K562 (cell line): ENCODE measurements around the gene TESK2. TPM values are rescaled to one million over a fixed set of nuclear protein-coding genes. Genes with fewer than 3 reads are reported as not detected.
A peak's percentile ranks its signal among the peaks of the same experiment; 100 is the strongest.

ENCODE experiments used
- CBX8 ChIP-seq: fragments of 200-600 bp; sonication (generic); IDR thresholded peaks from 2 replicates; pipeline ENCODE4 v1.6.1; 2012; ENCODE audit warnings: borderline replicate concordance, mixed run types, low read depth, mild to moderate bottlenecking, moderate library complexity, mixed read lengths, low read length, control low read depth, inconsistent platforms; ENCODE audit not compliant: poor library complexity, severe bottlenecking; ENCODE audit errors: extremely low read depth
- MECOM ChIP-seq: fragments of 250-450 bp; sonication (Bioruptor Pico); IDR thresholded peaks from 2 replicates; pipeline ENCODE4 v1.8.0; 2022; ENCODE audit warnings: inconsistent platforms
- NFE2 ChIP-seq: IDR thresholded peaks from 2 replicates; pipeline ENCODE4 v1.6.1; 2014; ENCODE audit warnings: antibody characterized with exemption, low read depth
- NR2C1 ChIP-seq, 2 experiments: fragments of 450-650 bp; IDR thresholded peaks; 2 replicates each; pipeline ENCODE4 v1.6.1; 2017; ENCODE audit warnings: mild to moderate bottlenecking in 2 of 2, antibody characterized with exemption in 1 of 2, inconsistent platforms in 1 of 2, missing compliant biosample characterization in 1 of 2, missing genetic modification characterization in 1 of 2
- SP2 ChIP-seq: IDR thresholded peaks from 2 replicates; pipeline ENCODE4 v1.6.1; 2011; ENCODE audit warnings: mild to moderate bottlenecking, low read depth, low read length, moderate library complexity; ENCODE audit not compliant: poor library complexity, severe bottlenecking; ENCODE audit errors: extremely low read depth
- ZC3H4 ChIP-seq: sonication (generic); formaldehyde crosslinking; IDR thresholded peaks from 2 replicates; pipeline ENCODE4 v1.9.0; 2021; ENCODE audit warnings: missing genetic modification reagents, borderline replicate concordance
- ZEB2 ChIP-seq: fragments of 450-650 bp; IDR thresholded peaks from 2 replicates; pipeline ENCODE4 v1.6.1; 2016
- polyA plus RNA-seq, 8 experiments: library from polyadenylated mRNA; depleted of rRNA in 4 of 8; stranded (reverse) in 5 of 8; unstranded in 3 of 8; fragments of >200 nt; fragmentation: Nextera tagmentation in 2 of 8; fragmentation: Illumina TruSeq in 1 of 8; extraction: Ambion mirVana in 2 of 8; extraction: Trizol in 1 of 8; gene quantifications; 2 replicates each; pipeline versions ENCODE4 v1.2.1 to v1.2.3, GENCODE V29; 2011 to 2014; ENCODE audit warnings: inconsistent platforms in 1 of 8, missing spikeins in 1 of 8
- total RNA-seq, 7 experiments: library from RNA; depleted of rRNA in 6 of 7; stranded (reverse); fragments of >200 nt in 6 of 7; fragmentation: Illumina TruSeq in 2 of 7; extraction: Trizol in 2 of 7; gene quantifications; 2 replicates each; pipeline versions ENCODE4 v1.2.1 to v1.2.3, GENCODE V29; 2011 to 2021; ENCODE audit warnings: low replicate concordance in 1 of 7
- TF ChIP-seq, protein P1 (sequence below): sonication (generic); formaldehyde crosslinking; IDR thresholded peaks from 2 replicates; pipeline ENCODE4 v1.8.0; 2022; ENCODE audit warnings: mild to moderate bottlenecking, missing genetic modification reagents
- TF ChIP-seq, protein P2 (sequence below): fragments of 450-650 bp; IDR thresholded peaks from 2 replicates; pipeline ENCODE4 v1.6.1; 2014; ENCODE audit warnings: low read depth, mild to moderate bottlenecking, moderate library complexity, borderline replicate concordance
- TF ChIP-seq, protein P3 (sequence below): fragments of 450-650 bp; IDR thresholded peaks from 2 replicates; pipeline ENCODE4 v1.6.1; 2017; ENCODE audit warnings: mild to moderate bottlenecking, moderate library complexity
- TF ChIP-seq, protein P4 (sequence below), 2 experiments: IDR thresholded peaks in 1 of 2; conservative IDR thresholded peaks in 1 of 2; 2 replicates each; pipeline ENCODE4 v1.6.1; 2016; ENCODE audit warnings: low read depth in 2 of 2, mild to moderate bottlenecking in 1 of 2, missing compliant biosample characterization in 1 of 2, missing genetic modification characterization in 1 of 2, moderate library complexity in 1 of 2
- TF ChIP-seq, protein P5 (sequence below): conservative IDR thresholded peaks from 2 replicates; pipeline ENCODE4 v1.6.1; 2011; ENCODE audit warnings: low read depth, mild to moderate bottlenecking, low read length; ENCODE audit not compliant: control insufficient read depth

Gene TESK2
- total and polyA plus RNA-seq, 9 of the 15 experiments (the other 6 are each of a cell fraction or from before 2014, with no cell fraction given): 1.6 to 5.3 (median 3.7) TPM

DNA sequence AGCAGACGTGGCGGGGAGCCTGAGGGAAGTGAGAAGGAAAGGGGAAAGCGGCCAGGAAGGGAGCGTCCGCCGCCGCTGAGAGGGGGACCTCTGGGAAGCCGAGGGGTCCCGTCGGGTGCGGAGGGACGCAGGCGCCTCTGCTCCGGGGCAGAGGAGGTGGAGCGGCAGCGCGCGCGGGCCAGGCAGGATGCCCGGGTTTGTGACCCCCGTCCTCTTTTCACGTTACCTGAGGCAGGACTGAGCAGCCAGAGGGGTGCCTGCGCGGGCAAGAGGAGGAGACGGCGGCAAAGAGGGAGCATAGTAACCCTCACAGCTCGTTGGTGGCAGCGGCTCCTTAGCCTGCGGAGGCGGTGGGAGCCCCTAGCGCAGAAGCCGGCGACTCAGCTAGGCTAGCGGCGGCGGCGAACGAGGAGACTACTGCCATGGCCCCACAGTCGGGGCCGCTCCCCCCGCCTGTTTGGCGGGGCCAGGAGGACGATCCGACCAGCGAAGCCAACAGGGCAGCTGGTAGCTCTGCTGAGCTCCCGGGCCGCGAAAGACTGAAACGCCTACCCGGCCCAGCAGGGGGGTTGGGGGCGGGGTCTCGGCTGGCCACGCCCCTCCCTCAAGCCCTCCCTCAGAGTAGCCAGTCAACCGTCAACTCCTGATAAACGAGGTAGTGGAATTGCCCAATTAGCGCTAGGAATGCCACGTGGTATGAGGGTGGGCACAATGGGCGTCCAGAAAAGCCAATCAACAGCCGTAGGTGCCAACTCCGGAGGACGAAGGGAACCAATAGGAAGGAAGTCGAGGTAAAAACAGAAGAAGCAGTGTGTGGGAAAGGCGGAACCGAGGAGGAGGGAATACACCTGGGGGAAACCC lies at the start of gene TESK2 (continued):
- TF ChIP-seq, protein P1, sequence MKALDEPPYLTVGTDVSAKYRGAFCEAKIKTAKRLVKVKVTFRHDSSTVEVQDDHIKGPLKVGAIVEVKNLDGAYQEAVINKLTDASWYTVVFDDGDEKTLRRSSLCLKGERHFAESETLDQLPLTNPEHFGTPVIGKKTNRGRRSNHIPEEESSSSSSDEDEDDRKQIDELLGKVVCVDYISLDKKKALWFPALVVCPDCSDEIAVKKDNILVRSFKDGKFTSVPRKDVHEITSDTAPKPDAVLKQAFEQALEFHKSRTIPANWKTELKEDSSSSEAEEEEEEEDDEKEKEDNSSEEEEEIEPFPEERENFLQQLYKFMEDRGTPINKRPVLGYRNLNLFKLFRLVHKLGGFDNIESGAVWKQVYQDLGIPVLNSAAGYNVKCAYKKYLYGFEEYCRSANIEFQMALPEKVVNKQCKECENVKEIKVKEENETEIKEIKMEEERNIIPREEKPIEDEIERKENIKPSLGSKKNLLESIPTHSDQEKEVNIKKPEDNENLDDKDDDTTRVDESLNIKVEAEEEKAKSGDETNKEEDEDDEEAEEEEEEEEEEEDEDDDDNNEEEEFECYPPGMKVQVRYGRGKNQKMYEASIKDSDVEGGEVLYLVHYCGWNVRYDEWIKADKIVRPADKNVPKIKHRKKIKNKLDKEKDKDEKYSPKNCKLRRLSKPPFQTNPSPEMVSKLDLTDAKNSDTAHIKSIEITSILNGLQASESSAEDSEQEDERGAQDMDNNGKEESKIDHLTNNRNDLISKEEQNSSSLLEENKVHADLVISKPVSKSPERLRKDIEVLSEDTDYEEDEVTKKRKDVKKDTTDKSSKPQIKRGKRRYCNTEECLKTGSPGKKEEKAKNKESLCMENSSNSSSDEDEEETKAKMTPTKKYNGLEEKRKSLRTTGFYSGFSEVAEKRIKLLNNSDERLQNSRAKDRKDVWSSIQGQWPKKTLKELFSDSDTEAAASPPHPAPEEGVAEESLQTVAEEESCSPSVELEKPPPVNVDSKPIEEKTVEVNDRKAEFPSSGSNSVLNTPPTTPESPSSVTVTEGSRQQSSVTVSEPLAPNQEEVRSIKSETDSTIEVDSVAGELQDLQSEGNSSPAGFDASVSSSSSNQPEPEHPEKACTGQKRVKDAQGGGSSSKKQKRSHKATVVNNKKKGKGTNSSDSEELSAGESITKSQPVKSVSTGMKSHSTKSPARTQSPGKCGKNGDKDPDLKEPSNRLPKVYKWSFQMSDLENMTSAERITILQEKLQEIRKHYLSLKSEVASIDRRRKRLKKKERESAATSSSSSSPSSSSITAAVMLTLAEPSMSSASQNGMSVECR (CRISPR knock-in tag): 0 out of 2 replicates have a peak, but pooled peaks have one; percentile 34
- TF ChIP-seq CBX8 (no peak), SP2 (peak; percentile 32), NR2C1 (IDR thresholded peaks at IDR 0.05) (no peak), NR2C1 (tag; IDR thresholded peaks at IDR 0.05) (no peak), NFE2 (no peak), ZC3H4 (no peak), ZEB2 (peak; percentile 23; the same call in 1 of the 2 replicates), MECOM (CRISPR knock-in tag) (no peak)
- TF ChIP-seq, protein P2, sequence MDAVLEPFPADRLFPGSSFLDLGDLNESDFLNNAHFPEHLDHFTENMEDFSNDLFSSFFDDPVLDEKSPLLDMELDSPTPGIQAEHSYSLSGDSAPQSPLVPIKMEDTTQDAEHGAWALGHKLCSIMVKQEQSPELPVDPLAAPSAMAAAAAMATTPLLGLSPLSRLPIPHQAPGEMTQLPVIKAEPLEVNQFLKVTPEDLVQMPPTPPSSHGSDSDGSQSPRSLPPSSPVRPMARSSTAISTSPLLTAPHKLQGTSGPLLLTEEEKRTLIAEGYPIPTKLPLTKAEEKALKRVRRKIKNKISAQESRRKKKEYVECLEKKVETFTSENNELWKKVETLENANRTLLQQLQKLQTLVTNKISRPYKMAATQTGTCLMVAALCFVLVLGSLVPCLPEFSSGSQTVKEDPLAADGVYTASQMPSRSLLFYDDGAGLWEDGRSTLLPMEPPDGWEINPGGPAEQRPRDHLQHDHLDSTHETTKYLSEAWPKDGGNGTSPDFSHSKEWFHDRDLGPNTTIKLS: peak; percentile 62; the same call in 1 of the 2 replicates
- TF ChIP-seq, protein P3, sequence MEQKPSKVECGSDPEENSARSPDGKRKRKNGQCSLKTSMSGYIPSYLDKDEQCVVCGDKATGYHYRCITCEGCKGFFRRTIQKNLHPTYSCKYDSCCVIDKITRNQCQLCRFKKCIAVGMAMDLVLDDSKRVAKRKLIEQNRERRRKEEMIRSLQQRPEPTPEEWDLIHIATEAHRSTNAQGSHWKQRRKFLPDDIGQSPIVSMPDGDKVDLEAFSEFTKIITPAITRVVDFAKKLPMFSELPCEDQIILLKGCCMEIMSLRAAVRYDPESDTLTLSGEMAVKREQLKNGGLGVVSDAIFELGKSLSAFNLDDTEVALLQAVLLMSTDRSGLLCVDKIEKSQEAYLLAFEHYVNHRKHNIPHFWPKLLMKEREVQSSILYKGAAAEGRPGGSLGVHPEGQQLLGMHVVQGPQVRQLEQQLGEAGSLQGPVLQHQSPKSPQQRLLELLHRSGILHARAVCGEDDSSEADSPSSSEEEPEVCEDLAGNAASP: no peak
- TF ChIP-seq, protein P4, sequence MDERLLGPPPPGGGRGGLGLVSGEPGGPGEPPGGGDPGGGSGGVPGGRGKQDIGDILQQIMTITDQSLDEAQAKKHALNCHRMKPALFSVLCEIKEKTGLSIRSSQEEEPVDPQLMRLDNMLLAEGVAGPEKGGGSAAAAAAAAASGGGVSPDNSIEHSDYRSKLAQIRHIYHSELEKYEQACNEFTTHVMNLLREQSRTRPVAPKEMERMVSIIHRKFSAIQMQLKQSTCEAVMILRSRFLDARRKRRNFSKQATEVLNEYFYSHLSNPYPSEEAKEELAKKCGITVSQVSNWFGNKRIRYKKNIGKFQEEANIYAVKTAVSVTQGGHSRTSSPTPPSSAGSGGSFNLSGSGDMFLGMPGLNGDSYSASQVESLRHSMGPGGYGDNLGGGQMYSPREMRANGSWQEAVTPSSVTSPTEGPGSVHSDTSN (CRISPR knock-in tag; IDR thresholded peaks at IDR 0.05; ENCODE audit: low read depth): no peak
- TF ChIP-seq, protein P4 (tag; conservative IDR thresholded peaks at IDR 0.05; ENCODE audit: low read depth): peak; percentile 89
- TF ChIP-seq, protein P5, sequence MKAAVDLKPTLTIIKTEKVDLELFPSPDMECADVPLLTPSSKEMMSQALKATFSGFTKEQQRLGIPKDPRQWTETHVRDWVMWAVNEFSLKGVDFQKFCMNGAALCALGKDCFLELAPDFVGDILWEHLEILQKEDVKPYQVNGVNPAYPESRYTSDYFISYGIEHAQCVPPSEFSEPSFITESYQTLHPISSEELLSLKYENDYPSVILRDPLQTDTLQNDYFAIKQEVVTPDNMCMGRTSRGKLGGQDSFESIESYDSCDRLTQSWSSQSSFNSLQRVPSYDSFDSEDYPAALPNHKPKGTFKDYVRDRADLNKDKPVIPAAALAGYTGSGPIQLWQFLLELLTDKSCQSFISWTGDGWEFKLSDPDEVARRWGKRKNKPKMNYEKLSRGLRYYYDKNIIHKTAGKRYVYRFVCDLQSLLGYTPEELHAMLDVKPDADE: no peak; the same call in 1 of the 2 replicates
